ENCODE data around the gene RLN2. TPM values are rescaled to one million over a fixed set of nuclear protein-coding genes. Genes with fewer than 3 reads are reported as not detected.

RLN2 gene
- total RNA-seq, 1 donor from 2014 or later, result not detected

- intact Hi-C loops (cut with DNase I), result no loop called here
- no peaks in the 10 kb centered on the region for H3K36me3 ChIP-seq
- no peak for TF ChIP-seq CTCF (IDR thresholded peaks at IDR 0.05)
- no peaks in the 10 kb centered on the region for H3K27me3 ChIP-seq
- no peak overlapping the region for H3K4me3 ChIP-seq
- H3K9me3 ChIP-seq, result no peaks in the 10 kb centered on the region
- no peaks in the 10 kb centered on the region for H3K4me1 ChIP-seq
- no peak overlapping the region for H3K27ac ChIP-seq
- no peak for DNase-seq (ENCODE audit: low spot score in 2 of 2)
These were observed 26.0 kb downstream of the RLN2 start for GRCh38 chr9:5278486-5278885.

GRCh38 chr9:5274770-5275169 is 29.7 kb downstream of the RLN2 start:
- H3K36me3 ChIP-seq, result no peaks in the 10 kb centered on the region
- no peaks in the 10 kb centered on the region for H3K9me3 ChIP-seq
- TF ChIP-seq CTCF (IDR thresholded peaks at IDR 0.05), result no peak
- H3K27ac ChIP-seq, result no peak overlapping the region
- H3K4me3 ChIP-seq, result no peak overlapping the region
- no peaks in the 10 kb centered on the region for H3K27me3 ChIP-seq
- no peak for DNase-seq (ENCODE audit: low spot score in 2 of 2)
- intact Hi-C loops (cut with DNase I), result no loop called here
- H3K4me1 ChIP-seq, result no peaks in the 10 kb centered on the region

GRCh38 chr9:5269249-5269715 is 35.2 kb downstream of the RLN2 start:
- H3K27me3 ChIP-seq, result no peaks in the 10 kb centered on the region
- H3K4me3 ChIP-seq, result no peak overlapping the region
- TF ChIP-seq CTCF (IDR thresholded peaks at IDR 0.05), result no peak
- DNase-seq (ENCODE audit: low spot score in 2 of 2), result no peak
- no peaks in the 10 kb centered on the region for H3K36me3 ChIP-seq
- no peaks in the 10 kb centered on the region for H3K4me1 ChIP-seq
- intact Hi-C loops (cut with DNase I), result loop anchor here (10.0 kb wide), 1 partner anchor 504 kb away; no protein-coding TSS in a partner anchor
- no peaks in the 10 kb centered on the region for H3K9me3 ChIP-seq
- H3K27ac ChIP-seq, result no peak overlapping the region

DNA sequence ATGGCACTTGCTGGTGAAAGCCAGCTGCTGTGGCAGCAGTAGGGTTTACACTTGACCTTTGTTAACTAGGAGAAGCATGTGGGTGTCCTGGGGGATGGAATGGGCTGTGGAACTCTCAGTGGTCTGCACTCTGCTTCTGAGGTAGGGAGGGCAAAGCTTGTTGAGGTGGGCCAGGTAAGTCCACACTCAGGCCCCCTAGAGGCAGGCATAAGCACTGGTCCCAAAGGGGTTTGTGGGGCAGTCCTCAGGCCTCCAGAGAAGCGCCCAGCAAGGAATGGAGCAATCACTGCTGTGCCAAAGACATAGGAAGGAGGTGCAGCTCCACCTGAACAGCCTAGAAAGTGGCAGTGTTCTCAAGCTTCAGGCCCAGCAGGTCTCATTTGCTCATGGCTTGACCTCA is 38.6 kb downstream of the RLN2 start:
- intact Hi-C loops (cut with DNase I), result loop anchor here (10.0 kb wide), 1 partner anchor 501 kb away; no protein-coding TSS in a partner anchor
- no peak for DNase-seq (ENCODE audit: low spot score in 2 of 2)
- no peak overlapping the region for H3K27ac ChIP-seq
- TF ChIP-seq CTCF (IDR thresholded peaks at IDR 0.05), result no peak
- H3K36me3 ChIP-seq, result no peaks in the 10 kb centered on the region
- no peak overlapping the region for H3K4me3 ChIP-seq
- no peaks in the 10 kb centered on the region for H3K27me3 ChIP-seq
- no peaks in the 10 kb centered on the region for H3K4me1 ChIP-seq
- H3K9me3 ChIP-seq, result no peaks in the 10 kb centered on the region

DNA sequence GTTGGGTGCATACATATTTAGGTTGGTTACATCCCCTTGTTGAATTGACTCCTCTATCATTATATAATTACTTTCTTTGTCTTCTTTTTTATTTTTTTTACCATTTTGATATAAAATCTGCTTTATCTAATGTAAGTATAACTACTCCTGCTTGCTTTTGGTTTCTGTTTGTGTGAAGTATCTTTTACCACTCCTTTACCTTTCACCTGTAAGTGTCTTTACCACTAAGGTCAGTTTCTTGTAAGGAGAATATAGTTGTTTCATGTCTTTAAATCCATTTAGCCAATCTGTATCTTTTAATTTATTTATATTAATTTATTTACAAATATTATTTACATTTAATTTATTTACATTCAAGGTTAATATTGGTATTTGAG is 40.3 kb downstream of the RLN2 start:
- TF ChIP-seq CTCF (IDR thresholded peaks at IDR 0.05), result no peak
- peak overlapping the region in 1 of 2 donors; percentile 12 for H3K4me3 ChIP-seq
- no peaks in the 10 kb centered on the region for H3K27me3 ChIP-seq
- H3K27ac ChIP-seq, result no peak overlapping the region
- no peaks in the 10 kb centered on the region for H3K4me1 ChIP-seq
- H3K36me3 ChIP-seq, result no peaks in the 10 kb centered on the region
- intact Hi-C loops (cut with DNase I), result loop anchor here (10.0 kb wide), 1 partner anchor 499 kb away; no protein-coding TSS in a partner anchor
- DNase-seq (ENCODE audit: low spot score in 2 of 2), result no peak
- H3K9me3 ChIP-seq, result no peaks in the 10 kb centered on the region
